Midbrain (tissue), 1 donor: Measurements from ENCODE around the gene TPRN.

Source experiments
- DNase-seq: peaks from one replicate; lab custom pipeline; 2025; lab: John Stamatoyannopoulos, UW

Gene TPRN

DNA sequence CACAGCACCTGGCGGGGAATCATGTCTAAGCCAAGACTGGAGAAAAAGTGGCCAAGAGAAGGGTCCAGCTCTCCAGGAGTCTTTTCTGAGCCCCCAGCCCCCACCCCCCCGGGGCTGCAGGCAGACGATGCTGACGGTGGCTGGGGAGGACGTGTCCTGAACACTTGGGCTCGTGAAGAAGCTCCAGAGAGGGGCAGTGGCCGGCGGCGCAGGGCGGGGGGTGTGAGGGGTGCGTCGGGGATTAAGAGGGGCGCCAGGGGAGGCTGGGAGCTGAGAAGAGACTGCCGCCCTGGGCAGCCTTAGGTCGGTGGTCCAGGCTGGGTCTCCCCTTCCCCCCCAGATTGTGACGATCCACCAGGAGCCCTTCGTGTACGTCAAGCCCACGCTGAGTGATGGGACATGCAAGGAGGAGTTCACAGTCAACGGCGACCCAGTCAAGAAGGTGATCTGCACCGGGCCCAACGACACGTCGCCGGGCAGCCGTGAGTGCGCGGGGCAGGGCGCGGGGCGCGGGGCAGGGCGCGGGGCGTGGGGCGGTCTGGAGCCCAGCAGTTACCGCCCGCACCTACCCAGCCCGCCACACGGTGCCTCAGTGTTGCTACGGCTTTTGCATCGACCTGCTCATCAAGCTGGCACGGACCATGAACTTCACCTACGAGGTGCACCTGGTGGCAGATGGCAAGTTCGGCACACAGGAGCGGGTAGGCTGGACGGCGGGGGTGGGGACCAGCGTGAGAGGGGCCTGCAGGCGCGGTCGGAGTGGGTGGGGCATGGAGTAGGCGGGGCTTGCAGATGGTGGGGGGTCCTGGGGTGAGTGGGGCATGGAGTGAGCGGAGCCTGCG is 39.6 kb downstream of the TPRN start:
- no peak for DNase-seq

DNA sequence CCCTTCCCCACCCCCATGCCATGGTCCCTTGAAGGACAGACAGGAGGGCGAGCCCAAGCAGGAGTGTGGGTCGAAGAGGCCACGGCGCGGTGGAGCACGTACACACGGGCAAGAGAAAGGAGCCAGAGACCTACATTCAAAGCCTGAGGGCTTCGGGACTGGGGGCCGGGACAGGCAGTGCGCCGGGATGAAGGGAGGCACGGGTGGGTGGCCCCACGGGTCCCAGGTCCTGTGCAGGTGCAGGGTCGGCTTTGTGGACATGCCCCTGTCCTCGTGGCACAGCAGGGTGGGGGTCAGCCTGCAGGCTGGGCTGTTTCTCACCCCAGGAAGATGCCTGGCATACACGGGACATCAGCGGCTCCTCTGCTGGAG is 40.5 kb downstream of the TPRN start:
- no peak for DNase-seq

GRCh38 chr9:137159105-137160053 is 41.2 kb downstream of the TPRN start:
- no peak for DNase-seq

- no peak for DNase-seq
Observed at GRCh38 chr9:137158625-137159024, 41.9 kb downstream of the TPRN start.

GRCh38 chr9:137157618-137158415 is 42.7 kb downstream of the TPRN start:
- DNase-seq = no peak

GRCh38 chr9:137156567-137157375 is 43.8 kb downstream of the TPRN start:
- no peak for DNase-seq

- DNase-seq = no peak
Observed at GRCh38 chr9:137152844-137153405, 47.6 kb downstream of the TPRN start.

DNA sequence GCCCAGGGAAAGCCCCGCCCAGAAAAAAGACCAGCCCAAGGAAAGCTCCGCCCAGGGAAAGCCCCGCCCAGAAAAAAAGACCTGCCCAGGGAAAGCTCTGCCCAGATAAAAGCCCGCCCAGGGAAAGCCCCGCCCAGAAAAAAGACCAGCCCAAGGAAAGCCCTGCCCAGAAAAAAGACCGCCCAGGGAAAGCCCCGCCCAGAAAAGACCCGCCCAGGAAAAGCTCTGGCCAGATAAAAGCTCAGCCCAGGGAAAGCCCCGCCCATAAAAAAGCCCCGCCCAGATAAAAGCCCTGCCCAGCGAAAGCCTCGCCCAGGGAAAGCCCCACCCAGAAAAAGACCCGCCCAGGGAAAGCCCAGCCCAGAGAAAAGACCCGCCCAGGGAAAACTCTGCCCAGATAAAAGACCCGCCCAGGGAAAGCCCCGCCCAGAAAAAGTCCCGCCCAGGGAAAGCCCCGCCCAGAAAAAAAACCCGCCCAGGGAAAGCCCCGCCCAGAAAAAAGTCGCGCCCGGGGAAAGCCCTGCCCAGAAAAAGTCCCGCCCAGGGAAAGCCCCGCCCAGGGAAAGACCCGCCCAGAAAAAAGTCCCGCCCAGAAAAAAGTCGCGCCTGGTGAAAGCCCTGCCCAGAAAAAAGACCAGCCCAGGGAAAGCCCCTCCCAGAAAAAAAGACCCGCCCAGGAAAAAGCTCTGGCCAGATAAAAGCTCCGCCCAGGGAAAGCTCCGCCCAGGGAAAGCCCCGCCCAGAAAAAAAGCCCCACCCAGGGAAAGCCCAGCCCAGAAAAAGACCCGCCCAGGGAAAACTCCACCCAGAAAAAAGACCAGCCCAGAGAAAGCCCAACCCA is 49.7 kb downstream of the TPRN start:
- no peak for DNase-seq

DNA sequence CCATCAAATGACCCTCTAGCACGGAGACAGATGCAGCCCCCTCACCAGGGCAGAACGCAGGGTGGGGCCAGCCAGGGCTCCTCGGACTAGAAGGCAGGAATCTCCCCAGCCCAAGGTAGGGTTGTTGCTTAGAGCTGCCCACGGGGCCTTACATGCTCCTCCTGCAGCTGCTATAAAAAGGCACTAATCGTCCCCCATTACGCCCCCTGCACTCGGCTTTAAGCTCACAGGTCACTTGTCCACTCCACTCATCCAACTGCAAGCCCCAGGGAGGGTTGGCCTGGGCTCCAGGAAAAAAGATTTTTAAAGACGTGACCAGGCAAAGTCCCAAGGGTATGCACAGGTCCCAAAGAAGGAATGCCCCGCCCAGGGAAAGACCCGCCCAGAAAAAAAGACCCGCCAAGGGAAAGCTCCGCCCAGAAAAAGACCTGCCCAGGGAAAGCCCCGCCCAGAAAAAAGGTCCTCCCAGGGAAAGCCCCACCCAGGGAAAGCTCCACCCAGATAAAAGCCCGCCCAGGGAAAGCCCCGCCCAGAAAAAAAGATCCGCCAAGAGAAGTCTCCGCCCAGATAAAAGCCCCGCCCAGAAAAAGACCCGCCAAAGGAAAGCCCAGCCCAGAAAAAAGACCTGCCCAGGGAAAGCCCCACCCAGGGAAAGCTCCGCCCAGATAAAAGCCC is 50.5 kb downstream of the TPRN start:
- no peak for DNase-seq

DNA sequence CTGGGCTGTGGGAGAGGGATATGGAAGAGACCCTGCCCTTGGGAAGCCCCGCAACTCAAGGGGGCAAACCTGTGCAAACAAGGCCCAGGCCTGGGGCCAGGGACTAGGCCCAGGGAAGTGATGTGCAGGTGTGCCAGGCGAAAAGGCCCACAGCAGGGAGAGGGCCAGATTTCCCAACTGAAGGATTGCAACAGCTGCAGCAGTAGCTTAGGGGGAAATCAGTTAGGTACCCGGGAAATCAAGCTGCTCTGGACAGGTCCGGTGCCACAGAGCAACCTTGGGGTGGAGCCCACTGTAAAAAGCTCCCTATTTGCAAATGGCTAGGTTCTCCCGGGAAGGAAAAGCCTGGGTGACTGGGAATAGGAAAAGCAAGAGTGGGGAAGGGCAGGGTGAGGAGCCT is 51.2 kb downstream of the TPRN start:
- DNase-seq = no peak

- DNase-seq = no peak
Observed at GRCh38 chr9:137148661-137149060, 51.9 kb downstream of the TPRN start.

DNA sequence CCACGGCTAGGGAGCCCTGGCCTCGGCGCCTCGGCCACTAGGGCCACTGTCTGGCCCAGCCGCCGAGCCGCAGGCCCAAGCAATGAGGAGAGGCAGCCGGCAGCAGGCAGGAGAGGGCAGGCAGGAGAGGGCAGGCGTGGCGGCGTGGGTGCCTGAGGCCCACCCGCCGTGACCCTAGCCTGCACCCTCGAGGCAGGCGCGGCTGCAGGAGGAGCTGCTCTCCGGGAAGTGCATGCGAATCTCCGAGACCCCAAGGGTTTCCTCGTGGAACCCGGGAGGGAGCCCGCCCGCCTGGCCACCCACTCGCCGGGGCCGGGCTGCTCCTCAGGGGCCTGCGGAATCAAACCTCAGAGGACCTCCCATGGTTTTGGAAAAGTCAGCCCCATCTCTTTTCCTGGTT is 52.3 kb downstream of the TPRN start:
- no peak for DNase-seq

DNA sequence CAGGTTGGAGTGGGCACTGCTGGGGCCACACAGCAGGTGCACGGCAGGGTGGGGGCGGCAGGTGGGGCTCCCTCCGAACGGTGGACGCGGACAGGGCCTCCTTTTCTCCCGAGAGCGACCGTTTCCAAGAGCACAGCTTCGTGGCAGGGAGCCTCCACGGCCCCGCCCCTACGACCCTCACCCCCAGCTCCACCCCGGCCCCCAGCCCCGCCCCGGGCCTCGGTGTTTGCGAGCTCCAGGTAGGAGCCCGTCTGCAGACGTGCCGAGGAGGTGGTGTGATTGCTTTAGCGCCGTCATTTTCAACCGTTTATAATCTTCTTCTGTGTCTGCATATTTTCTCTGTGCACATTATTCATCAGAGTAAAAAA is 52.8 kb downstream of the TPRN start:
- DNase-seq = no peak

- DNase-seq = no peak
Observed at GRCh38 chr9:137147091-137147792, 53.3 kb downstream of the TPRN start.

GRCh38 chr9:137146527-137146918 is 54.0 kb downstream of the TPRN start:
- DNase-seq = no peak

GRCh38 chr9:137145731-137146526 is 54.6 kb downstream of the TPRN start:
- no peak for DNase-seq

GRCh38 chr9:137143459-137143858 is 57.1 kb downstream of the TPRN start:
- no peak for DNase-seq
